GM12873 (cell line): ENCODE data around the gene MYBPC1.

ENCODE experiments used
- CTCF ChIP-seq: IDR thresholded peaks from 2 replicates; pipeline ENCODE4 v1.5.1; 2012; ENCODE audit warnings: low read depth, mild to moderate bottlenecking, moderate library complexity, low read length, control low read depth; ENCODE audit not compliant: insufficient read depth; ENCODE audit errors: missing control alignments

MYBPC1 gene

DNA sequence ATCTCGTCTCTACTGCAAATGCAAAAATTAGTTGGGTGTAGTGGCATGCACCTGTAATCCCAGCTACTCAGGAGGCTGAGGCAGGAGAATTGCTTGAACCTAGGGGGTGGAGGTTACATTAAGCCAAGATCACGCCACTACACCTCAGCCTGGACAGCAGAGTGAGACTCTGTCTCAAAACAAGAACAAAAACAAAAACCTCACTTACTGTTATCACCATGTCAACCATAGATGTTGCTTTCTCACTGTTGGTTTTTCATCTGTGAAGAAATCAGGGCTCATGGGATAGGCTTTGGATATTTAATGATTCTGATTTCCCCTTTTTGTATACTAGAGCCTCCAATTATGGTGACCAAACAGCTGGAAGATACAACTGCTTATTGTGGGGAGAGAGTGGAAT lies 52.9 kb downstream of the MYBPC1 start:
- no peak for TF ChIP-seq CTCF

DNA sequence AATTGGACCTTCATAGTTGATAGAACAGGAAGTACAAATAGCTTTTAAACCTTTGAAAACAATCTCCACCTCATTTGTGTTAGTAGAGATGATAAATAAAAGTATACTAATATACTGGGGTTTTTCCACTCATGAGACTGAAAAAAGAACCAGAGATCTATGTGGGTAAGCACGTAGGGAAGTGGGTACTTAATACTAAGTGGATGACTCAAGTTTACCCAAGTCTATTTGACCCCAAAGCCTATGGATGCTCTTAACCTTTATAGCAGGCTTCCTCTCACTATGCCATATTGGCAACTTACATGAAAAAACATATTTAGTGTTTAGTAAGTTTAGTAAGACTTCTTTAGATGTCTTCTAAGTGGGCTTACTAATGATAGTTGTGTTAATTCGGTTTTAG lies 53.4 kb downstream of the MYBPC1 start:
- no peak for TF ChIP-seq CTCF

DNA sequence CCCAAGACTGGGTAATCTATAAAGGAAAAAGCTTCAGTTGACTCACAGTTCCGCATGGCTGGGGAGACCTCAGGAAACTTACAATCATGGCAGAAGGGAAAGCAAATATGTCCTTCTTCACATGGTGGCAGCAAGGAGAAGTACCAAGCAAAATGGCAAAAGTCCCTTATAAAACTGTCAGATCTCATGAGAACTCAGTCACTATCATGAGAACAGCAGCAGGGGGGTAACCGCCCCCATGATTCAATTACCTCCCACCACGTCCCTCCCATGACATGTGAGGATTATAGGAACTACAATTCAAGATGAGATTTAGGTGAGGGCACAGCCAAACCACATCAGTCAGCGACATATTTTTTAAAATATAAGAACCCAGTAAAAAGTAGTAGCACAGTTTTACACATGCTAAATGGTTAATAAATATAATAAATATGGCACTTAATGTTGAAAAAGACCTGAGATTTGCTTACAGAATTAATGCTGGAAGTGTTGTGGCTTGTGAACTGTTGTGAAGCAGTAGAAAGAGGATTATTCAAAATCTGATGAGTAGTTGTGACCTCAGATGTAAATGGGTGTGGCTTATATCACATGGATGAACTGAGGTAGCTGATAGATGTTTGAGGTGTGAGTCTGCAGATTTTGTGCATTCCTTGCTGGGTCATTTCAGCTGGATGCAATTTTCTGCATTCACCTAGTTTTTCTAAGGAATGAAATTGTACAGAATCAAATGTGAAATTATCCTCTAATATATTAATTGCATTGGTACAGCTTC lies 55.8 kb downstream of the MYBPC1 start:
- no peak for TF ChIP-seq CTCF

DNA sequence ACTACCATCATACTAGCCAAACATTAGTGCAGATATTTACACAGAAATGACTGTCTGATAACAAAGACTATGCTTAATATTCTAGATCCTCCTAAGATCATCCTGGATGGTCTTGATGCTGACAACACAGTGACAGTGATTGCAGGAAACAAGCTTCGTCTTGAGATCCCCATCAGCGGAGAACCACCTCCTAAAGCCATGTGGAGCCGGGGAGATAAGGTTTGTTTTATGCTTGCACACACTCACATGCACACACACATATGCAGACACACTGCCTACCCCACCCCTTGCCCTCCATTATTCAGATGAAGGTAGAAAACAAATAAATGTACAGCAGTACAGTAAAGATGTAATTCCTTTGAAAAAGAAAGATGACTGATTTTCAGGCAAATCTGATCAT lies 58.3 kb downstream of the MYBPC1 start:
- no peak for TF ChIP-seq CTCF

- TF ChIP-seq CTCF: no peak
These were observed 58.7 kb downstream of the MYBPC1 start for GRCh38 chr12:101653503-101653902.

DNA sequence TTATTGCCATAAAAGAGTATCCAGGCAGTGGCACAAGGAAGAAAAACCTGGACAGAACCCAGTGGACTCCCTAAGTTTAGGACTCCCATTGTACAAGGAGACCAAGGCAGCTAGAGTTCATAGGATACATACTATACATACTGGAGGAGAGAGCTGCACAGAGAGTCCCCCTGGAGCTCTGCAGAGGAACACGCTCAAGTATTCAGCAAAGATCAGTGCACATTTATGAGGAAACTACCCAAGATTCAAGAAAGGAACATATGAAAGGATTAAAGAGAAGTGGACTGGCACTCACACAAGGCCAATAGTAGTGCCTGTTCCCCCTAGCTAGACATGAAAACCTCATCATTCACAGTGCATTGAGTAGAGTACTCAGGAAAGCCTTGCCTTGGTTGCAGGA lies 59.7 kb downstream of the MYBPC1 start:
- no peak for TF ChIP-seq CTCF

- no peak for TF ChIP-seq CTCF
These were observed 60.6 kb downstream of the MYBPC1 start for GRCh38 chr12:101655393-101655792.
